Subcutaneous adipose tissue (tissue), 4 donors: ENCODE results near the gene COL19A1. TPM values are rescaled to one million over a fixed set of nuclear protein-coding genes. Genes with fewer than 3 reads are reported as not detected.

Experiments
- total RNA-seq, 4 donors: library from RNA; depleted of rRNA; stranded (reverse); fragments of >200 nt; gene quantifications; one replicate each; pipeline ENCODE4 v1.1.0, GENCODE V29; 2016
- TF ChIP-seq, protein P1 (sequence below): fragments of 450-650 bp; IDR thresholded peaks from one replicate; pipeline ENCODE4 v1.5.1; 2016; ENCODE audit warnings: low read depth, mild to moderate bottlenecking, control low read depth, antibody characterized with exemption, moderate library complexity

The COL19A1 gene
- total RNA-seq, 4 donors from 2014 or later, result not detected

DNA sequence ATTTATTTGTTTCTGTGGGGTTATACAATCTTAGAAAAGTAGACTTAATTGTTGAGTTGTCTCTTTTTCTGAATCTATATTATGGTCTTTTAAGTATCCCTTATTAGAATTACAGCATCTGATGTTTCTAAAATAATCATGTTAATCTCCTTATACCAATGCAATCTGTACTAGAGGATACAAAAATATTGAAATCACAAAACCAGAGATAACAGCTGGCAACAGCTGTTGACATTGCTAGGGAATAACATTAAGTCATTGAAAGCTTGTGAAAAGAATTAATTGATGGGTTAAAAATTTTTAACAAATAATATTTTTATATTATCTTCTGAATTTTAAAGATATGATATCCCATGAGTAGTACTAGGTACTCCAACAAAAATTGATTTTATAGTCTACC, 162.6 kb downstream of the COL19A1 start:
- TF ChIP-seq, protein P1, sequence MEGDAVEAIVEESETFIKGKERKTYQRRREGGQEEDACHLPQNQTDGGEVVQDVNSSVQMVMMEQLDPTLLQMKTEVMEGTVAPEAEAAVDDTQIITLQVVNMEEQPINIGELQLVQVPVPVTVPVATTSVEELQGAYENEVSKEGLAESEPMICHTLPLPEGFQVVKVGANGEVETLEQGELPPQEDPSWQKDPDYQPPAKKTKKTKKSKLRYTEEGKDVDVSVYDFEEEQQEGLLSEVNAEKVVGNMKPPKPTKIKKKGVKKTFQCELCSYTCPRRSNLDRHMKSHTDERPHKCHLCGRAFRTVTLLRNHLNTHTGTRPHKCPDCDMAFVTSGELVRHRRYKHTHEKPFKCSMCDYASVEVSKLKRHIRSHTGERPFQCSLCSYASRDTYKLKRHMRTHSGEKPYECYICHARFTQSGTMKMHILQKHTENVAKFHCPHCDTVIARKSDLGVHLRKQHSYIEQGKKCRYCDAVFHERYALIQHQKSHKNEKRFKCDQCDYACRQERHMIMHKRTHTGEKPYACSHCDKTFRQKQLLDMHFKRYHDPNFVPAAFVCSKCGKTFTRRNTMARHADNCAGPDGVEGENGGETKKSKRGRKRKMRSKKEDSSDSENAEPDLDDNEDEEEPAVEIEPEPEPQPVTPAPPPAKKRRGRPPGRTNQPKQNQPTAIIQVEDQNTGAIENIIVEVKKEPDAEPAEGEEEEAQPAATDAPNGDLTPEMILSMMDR, result no peak

DNA sequence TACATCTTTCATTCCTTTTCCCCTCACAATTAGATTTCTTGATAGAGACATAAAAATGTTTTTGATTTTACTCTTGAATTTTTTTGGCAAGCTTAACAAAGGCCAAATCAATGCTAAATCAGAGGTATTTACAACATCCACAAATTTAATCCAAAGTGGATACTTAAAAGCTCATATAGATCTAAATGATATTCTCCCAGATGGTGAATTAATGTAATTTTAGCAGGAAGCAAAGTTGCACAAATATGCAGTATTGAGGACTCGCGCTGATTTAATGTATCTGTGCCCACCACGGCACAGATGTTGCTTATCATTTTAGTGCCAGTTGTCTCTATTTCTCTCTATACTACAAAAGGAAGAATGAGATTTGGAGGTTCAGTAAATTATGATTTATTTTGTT, 167.4 kb downstream of the COL19A1 start:
- TF ChIP-seq, protein P1, result no peak

DNA sequence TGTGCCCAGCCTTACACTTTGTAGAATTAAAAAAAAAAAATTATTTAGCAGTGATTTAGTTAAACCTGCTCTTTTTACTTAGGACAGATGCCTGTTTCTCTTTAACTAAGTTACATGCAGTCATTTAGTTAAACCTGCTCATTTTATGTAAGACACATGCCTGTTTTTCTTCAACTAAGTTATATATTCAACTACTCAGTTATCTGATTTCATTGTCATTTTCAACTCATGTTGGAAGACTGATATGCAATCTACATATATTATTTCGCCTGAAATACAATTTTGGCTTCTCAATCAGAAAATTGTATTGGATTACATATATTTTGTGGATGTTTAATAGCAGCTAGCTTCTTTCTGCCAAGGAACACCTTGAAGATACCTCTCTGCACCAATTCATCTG, 171.1 kb downstream of the COL19A1 start:
- TF ChIP-seq, protein P1, result no peak

DNA sequence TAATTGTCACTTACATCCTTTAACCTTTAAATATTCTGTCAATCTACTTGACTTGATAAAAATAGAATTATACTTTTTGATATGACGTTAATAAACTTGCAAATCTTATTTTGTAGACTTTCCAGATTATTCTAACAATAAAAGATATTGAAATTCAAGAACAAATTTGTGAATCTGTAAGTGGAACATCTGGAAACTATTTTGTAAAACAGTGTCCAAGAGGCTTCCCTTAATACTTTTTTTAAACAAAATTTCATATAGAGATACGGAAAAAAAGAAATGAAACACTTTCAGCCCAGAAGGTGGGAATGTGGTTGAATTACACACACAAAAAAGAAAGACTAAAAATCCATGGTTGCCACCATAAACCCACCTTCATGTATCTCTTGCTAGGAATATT, 174.4 kb downstream of the COL19A1 start:
- TF ChIP-seq, protein P1, result no peak

DNA sequence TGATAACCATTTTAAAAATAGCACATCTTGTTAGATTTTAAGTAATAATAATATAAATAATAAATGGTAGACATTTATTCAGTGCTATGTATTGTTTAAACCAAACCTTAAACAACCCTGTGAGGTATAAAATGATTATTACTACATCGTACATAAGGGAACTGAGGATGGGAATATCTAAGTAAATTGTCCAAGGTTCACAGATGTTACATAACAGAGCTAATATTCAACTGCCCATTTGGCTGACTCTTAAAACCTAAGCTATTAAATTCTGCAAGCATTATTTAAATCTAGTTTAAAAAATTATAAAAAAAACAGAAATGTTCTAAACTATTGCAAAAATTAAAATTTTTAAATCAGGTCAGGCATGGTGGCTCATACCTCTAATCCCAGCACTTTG, 175.1 kb downstream of the COL19A1 start:
- TF ChIP-seq, protein P1, result no peak

DNA sequence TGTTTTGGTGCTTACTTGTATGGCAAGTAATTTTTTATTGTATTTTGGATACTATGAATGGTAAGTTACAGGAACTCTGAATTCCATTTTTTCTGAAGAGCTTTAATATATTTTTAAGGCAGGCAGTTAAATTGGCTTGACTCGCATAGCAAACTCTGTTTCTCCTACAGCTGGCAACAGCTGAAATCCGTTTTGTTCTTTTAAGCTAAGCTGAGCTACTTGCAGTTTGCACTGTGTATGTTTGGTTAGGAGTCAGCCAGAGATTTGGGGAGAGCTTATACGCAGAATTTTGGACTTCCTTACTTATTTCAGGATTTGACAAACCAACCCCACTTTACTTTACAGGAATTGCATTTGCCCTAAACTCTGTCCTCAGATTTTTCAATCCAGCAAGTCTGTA, 179.1 kb downstream of the COL19A1 start:
- TF ChIP-seq, protein P1, result no peak

DNA sequence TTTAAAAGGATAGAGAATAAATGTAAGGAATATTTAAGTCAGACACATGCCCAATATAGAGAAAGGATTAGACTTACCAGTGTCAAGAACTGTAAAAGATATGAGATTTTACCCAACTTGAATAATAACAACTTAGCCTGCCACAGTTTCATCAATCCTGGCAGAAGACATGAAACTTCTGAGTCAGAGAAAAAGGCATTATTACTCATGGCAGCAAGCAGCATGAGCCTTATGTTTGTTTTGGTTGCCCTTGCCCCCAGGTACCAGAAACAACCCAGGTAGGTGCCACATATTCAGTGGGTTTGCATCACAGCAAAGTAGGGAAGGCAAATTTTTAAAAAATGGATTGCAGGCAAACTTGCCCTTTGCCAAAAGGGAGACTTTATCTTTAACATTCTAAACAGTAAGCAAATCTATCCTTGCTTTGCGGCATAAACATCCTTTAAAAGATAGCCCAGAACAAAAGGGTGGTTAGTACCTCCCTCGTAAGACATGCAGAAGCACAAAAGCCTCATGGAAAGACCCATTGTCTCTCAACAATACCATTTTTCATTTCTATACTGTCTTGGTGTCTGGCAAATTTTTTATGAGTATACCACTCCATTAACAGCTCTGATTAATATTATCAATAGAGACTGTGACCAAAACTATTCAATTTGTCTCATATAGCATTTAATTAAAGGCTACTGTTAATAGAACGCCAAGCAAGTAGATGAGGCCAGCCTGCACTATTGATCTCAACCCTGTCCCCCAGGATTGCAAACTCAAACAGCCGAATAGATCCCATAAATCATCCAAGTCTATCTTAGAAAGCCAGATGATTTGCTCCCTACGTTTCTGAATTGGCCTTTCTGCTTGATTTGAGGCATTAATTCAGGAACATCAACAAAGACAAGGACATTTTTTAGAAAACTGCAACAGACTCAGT, 185.1 kb downstream of the COL19A1 start:
- TF ChIP-seq, protein P1, result no peak
